ENCODE results near the gene AOC1. TPM values are rescaled to one million over a fixed set of nuclear protein-coding genes. Genes with fewer than 3 reads are reported as not detected.

The AOC1 gene
- total and polyA plus RNA-seq, 2 of the 4 experiments (the other 2 are of a cell fraction), result not detected

GRCh38 chr7:150879345-150879744, 27.0 kb downstream of the AOC1 start:
- H3K9me1 ChIP-seq (ENCODE audit: insufficient read depth, low read length), result no peaks in the 10 kb centered on the region; the same call in 1 of the 2 replicates
- H3K4me1 ChIP-seq (ENCODE audit: control insufficient read depth, insufficient read depth, low read length), result peaks cover 6% of the 10 kb centered on the region; the same call in 1 of the 2 replicates
- no peaks in the 10 kb centered on the region for H3K79me1 ChIP-seq (ENCODE audit: low read depth in 1 of 2, low read length in 2 of 2)
- intact Hi-C loops (cut with micrococcal nuclease), result no loop called here
- H3K14ac ChIP-seq (replicated peaks; ENCODE audit: low read depth, low read length), result no peak overlapping the region
- no peak for DNase-seq
- no peak overlapping the region for H3K4me2 ChIP-seq (ENCODE audit: low read depth, low read length)
- dilution Hi-C loops (cut with HindIII; ENCODE audit: low sequenced_read_pairs, unreplicated experiment), result no loop called here
- H3K9ac ChIP-seq (ENCODE audit: low read depth, low read length), result no peak overlapping the region
- no peak overlapping the region for H2AK9ac ChIP-seq (replicated peaks; ENCODE audit: low read depth, low read length, poor library complexity)
- no peak overlapping the region for H3K4me3 ChIP-seq (ENCODE audit: insufficient read depth, low read depth, low read length)
- H2AFZ ChIP-seq (replicated peaks; ENCODE audit: low read length, poor library complexity), result no peak overlapping the region
- H4K5ac ChIP-seq (ENCODE audit: low read depth, low read length), result no peak overlapping the region; the same call in 1 of the 2 replicates
- ChIA-PET CTCF (interaction anchor here (0.6 to 2.0 kb wide), 5 partner anchors 19 to 567 kb away, joined by 3 to 11 read pairs (median 5); no protein-coding TSS in a partner anchor), POLR2A (ENCODE audit: unreplicated experiment) (no interaction called here)
- H4K91ac ChIP-seq (ENCODE audit: insufficient read depth, low read depth, low read length), result no peak overlapping the region
- H2BK20ac ChIP-seq (ENCODE audit: low read depth, low read length), result no peak overlapping the region
- in situ Hi-C loops (cut with MboI; ENCODE audit: low sequenced_read_pairs), result no loop called here
- no TSS peak for BruUV-seq (replicated peaks)
- H4K20me1 ChIP-seq (ENCODE audit: insufficient read depth, low read length), result no peaks in the 10 kb centered on the region
- no peaks in the 10 kb centered on the region; the same call in 1 of the 2 replicates for H3K9me3 ChIP-seq (ENCODE audit: control insufficient read depth, insufficient read depth, low read length)
- H3K18ac ChIP-seq (ENCODE audit: low read depth, low read length), result no peak overlapping the region
- no peak for TF ChIP-seq MAZ (IDR thresholded peaks at IDR 0.05; ENCODE audit: borderline replicate concordance, low read depth, low read length)
- no peak overlapping the region for H2BK120ac ChIP-seq (ENCODE audit: low read depth, low read length)
- no peak overlapping the region for H2AK5ac ChIP-seq (ENCODE audit: low read depth, low read length)
- no peak overlapping the region for H4K8ac ChIP-seq (ENCODE audit: low read depth in 2 of 2, low read length in 2 of 2)
- no peak overlapping the region for H2BK5ac ChIP-seq (ENCODE audit: low read depth, low read length, poor library complexity, severe bottlenecking)
- H3K36me3 ChIP-seq (ENCODE audit: control insufficient read depth, insufficient read depth, low read length), result no peaks in the 10 kb centered on the region
- H3K56ac ChIP-seq (ENCODE audit: extremely low read depth, insufficient read depth, low read length), result no peak overlapping the region
- no peaks in the 10 kb centered on the region for H3K27me3 ChIP-seq (ENCODE audit: control insufficient read depth, insufficient read depth, low read length)
- ATAC-seq (ENCODE audit: low read depth), result no peak; the same call in 1 of the 2 replicates
- no peak overlapping the region for H3K27ac ChIP-seq (ENCODE audit: insufficient read depth, low read length)
- H3K4ac ChIP-seq (ENCODE audit: low read depth, low read length), result no peak overlapping the region
- H2BK15ac ChIP-seq (ENCODE audit: low read depth, low read length), result no peak overlapping the region
- H3K23ac ChIP-seq (ENCODE audit: low read depth, low read length), result no peak overlapping the region
